HFF-Myc (cell line): ENCODE data around the gene KCNQ1.

Experiments
- DNase-seq: peaks from one replicate; pipeline ENCODE4 v3.0.0-alpha.2; 2011; ENCODE audit warnings: low read depth; ENCODE audit errors: extremely low read depth
- H3K4me3 ChIP-seq: replicated peaks from 2 replicates; pipeline ENCODE4 v1.5.1; 2011; ENCODE audit warnings: low read depth, mild to moderate bottlenecking, control low read depth, low read length
- CTCF ChIP-seq: IDR thresholded peaks from 2 replicates; pipeline ENCODE4 v1.5.1; 2012; ENCODE audit warnings: mild to moderate bottlenecking, low read depth, low read length, control low read depth; ENCODE audit errors: missing control alignments

Gene KCNQ1

DNA sequence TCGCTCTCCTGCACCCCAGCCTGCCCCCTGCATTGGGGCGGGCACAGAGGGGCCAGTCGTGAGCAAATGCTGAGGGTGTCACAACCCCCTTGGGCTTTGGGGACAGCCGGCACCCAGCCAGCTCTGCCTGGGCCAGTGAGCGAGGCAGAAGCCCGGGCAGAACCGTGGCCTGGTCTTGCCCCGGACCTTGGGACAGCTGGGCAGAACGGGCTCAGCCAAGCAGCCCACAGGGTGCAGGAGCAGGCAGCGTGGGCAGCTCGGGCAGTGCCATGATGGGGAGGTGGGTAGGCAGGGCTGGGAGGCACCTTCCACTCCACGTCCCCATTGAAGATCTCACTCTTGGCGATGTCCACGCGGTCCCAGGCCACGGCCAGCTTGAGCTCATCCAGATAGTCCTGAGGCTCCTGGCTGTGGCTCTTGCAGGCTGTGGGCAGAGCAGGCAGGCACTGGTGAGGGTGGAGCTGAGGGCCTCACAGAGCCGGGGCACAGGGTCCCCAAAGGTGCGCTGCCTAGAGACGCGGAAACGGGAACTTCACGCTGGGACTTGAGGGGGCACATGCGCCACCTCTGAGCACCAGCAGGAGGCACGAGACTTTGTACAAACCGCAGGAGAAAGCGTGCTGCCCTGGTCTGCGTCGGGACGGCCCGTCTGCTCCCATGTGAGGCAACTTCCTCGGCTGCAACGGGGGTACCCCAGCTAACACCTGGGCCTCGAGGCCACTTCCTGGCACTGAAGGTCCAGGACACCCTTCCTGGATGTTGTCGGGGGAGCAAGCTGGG, 29.0 kb upstream of the KCNQ1 start:
- TF ChIP-seq CTCF = no peak
- H3K4me3 ChIP-seq = no peak overlapping the region
- DNase-seq = no peak

DNA sequence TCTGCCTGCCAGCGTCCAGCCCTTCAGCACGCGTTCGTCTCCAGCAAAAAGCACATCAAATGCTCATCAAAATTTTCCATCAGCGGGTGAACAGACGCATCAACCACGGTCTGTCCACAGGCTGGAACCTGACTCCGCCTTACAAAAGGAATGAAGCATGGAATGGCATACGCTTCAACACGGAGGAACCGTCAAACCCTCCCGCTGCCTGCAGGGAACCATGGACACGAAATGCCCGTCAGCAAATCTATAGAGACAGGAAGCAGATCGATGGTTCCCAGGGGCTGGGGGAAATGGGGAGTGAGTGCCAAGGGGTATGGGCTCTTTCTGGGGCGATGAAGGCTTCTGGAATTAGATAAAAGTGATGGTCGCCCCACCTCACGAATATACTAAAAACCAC, 28.0 kb upstream of the KCNQ1 start:
- no peak for DNase-seq
- no peak overlapping the region for H3K4me3 ChIP-seq
- TF ChIP-seq CTCF = no peak

DNA sequence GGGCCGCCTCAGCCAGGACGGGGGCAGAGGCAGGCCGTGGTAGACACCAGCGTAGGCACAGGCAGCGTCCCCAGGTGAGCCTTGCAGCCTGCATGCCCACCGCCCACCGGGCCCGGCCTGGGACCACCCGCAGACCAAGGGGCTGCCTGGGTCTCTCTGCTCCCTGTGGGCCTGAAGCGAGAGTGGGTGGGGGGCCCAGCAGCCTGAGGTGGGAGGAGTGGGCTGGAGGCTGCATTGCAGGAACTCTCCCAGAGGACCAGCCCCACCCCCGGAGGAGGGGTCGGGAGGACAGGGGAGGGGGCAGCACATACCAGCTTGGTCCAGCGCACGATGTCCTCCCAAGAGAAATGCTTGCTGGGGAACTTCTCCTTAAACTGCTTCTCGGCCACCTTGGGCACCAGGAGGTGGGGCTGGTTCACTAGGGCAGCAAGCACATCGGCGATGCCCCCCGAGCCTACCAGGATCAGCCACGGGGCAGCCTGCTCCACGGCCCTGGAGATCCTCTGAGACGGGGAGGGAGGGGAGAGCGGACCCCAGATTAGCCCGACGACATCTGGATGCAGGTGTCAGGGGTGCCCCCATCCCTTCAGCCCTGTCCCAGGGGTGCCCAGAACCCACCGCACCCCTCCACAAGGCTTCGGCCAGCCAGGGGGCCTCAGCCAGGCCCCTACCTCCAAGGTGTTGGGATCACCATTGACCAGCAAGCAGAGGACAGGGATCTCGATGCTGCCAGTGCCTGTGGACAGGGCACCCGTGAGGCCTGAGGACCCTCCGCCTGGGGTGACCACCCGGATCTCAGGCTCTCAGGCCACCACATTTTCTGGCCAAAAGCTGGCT, 26.7 kb upstream of the KCNQ1 start:
- no peak for DNase-seq
- no peak for TF ChIP-seq CTCF
- H3K4me3 ChIP-seq = no peak overlapping the region

DNA sequence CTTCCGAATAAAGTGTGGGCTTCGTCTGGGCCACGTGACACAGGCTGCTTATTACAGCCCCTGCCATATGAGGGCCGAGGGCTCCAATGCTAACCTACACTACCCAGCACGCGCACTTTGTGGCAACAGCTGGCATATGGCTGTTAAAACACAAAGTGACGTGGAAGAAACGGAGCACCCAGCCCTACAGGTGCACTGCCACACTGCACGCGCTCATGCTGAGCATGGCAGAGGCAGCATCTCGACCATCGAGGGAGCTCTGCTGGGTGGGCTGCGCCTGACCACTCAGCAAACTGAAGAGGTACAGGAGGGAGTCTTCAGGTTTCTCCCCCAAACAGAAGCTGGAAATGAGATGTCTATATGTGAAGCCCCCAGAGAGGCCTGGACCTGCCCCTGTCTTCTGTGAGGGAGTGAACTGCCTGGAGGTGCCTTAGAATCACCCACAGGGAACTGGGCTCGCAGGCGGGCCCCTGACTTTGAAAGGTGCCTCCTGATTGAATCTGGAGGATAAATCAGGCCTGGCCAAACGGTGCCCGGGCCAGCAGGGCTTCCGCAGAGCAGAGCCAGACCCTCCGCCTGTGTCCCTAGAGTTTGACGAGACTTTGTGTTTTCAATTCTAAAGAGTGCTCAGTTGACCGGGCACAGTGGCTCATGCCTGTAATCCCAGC, 26.0 kb upstream of the KCNQ1 start:
- TF ChIP-seq CTCF = no peak
- H3K4me3 ChIP-seq = no peak overlapping the region
- DNase-seq = no peak

GRCh38 chr11:2419638-2420501, 24.9 kb upstream of the KCNQ1 start:
- DNase-seq = no peak
- TF ChIP-seq CTCF = peak; percentile 92
- H3K4me3 ChIP-seq = no peak overlapping the region
